Activated CD8-positive, alpha-beta memory T cell treated with anti-CD3 and anti-CD28 coated beads, Interleukin-2, amount 50 U/mL, for 4 hours (primary cell): Measurements from ENCODE around the gene BLCAP.
"Not testable (repeated sequence)": the region's sequence is repeated elsewhere in the genome, so short reads cannot be mapped to it uniquely, and the experiment has no call there.

Experiments
- DNase-seq: peaks from one replicate; pipeline ENCODE4 v3.0.0-alpha.2; 2020

The BLCAP gene

DNA sequence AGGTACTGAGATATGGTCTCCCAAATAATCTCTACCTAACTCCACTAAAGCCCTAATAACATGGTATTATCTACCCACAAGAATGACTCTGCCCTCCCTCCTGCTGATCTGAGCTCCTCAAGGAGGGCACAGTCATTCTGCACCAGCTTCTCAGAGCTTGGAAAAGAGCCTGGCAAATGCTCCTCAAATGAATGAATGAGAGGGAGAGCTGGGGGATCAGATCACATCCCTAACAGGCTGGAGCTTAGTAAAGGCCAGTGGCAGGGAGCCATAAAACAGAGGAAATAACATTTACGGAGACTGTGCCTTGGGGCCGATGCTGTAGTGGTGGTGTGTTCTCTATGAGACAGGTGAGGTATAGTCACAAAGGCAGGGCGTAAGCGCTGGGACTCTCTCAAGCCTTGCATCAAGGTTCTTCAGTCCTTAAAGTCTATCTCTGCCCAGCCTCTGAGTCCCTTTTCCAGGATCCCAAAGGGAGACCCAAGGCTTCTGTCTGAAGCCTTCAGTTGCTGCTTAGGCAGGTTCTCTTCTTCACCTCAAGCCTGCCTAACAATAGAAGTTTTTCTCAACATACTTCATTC lies 13.8 kb downstream of the BLCAP start:
- no peak for DNase-seq

GRCh38 chr20:37511610-37512275 lies 15.9 kb downstream of the BLCAP start:
- DNase-seq = no peak

DNA sequence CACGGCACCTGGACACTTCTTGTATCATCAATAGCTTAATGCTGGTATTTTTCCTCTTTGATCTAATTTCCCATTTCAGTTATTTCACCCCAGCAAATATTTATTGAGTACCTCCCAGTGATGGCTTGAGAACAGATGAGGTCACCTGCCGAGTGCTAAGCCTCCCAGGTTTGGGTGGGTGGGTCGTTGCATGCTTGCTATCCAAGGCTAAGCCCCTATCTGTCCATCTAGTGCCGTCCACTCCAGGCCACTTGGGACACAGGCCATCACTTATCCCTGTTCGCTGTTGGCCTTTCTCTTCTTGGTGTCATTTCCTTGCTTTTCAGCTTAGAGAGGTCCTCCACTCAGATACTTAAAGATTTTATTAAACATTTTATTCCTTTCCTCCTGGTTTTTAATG lies 17.4 kb downstream of the BLCAP start:
- no peak for DNase-seq

DNA sequence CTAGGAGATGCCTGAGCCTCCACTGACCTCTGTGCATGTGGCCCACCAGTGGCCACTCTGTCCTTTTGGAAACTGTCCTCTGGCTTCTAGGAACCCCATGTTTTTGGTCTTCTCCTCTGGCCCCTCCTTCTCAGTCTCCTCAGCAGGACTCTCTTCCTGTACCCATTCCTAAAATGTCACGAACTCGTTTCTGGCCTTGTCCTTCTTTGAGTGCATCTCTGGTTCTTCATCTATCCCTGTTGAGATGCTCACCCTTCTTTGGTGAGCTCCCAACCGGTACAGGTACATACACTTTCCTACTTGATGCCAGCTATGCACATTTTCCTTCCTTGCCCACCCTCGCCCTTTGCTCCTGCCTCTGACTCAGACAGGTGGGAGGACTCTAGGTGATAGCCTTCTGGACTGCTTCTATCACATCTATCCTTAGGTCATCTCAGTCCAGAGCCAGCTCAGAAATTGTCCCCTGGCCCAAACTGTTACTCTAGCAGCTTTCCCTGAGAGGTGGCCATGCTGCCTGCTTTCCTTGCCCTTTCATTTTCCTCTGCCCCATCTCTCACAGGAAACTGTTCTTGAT lies 21.4 kb downstream of the BLCAP start:
- DNase-seq = no peak

GRCh38 chr20:37505263-37506151 lies 22.2 kb downstream of the BLCAP start:
- no peak for DNase-seq

GRCh38 chr20:37504404-37505096 lies 23.1 kb downstream of the BLCAP start:
- DNase-seq = no peak

DNA sequence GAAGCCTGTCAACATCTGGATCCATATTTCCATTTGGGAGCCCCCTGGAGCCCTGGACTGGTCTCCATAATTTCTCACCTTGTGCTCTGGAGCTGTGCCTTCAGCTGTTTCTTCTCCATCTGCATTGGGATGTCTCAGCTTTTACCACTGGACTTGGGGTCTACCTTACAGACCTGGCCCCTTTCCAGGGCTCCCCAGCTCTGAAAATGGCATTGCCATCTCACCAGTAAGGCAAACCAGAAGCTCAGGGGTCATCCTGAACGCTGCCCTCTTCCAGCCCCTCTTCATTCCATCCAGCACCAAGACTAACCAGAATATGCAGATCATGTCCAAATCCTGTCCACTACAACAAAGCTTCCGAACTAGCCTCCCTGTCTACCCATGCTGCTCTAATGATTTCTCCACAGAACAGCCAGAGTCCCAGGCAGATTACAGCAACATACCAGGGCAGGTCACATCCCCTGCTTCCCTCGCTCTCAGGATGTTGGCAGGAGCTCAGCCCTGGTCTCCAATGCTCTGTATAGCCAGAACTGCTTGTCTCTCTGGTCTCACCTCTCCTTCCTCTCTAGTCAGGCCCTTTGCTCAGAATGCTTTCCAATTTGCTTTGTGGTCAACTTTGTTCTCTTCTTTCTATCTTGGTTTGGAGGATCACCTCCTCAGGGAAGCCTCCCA lies 24.3 kb downstream of the BLCAP start:
- no peak for DNase-seq

DNA sequence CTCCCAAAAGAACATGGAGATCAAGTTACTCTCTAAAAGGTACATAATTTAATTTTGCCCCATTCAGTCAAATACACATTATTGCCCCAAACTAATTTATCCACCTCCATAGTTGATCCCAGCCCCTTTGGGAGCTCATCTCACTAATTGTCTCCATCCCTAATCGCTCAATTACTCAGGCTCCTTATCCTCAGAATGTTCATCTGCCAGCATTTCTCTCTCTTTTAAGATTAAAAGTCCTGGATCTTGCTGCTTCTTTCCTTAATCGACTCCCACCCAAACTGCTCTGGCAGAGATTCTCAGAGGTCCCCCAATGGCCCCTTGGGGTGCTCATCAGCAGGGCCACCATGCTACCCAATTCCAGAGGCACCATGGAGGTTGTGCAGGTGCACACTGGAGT lies 25.0 kb downstream of the BLCAP start:
- DNase-seq = no peak

DNA sequence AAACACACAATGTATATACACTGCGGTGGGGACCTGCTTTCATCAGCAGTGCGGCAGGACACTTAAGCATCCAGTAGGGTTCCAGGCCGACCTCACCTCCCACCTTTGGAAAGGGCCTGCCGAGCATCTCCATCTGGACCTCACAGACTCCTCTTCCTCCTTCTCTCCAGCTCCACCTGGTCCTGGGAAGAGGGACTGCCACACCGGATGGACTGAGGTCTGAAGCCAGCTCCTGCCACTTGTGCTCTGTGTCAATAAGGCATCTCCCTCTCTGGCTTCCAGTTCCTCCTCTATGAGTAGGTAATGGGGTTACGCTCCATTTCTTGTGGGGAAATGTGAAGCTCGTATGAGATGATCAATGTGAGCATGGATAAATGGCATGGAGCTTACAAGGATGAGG lies 25.7 kb downstream of the BLCAP start:
- no peak for DNase-seq

DNA sequence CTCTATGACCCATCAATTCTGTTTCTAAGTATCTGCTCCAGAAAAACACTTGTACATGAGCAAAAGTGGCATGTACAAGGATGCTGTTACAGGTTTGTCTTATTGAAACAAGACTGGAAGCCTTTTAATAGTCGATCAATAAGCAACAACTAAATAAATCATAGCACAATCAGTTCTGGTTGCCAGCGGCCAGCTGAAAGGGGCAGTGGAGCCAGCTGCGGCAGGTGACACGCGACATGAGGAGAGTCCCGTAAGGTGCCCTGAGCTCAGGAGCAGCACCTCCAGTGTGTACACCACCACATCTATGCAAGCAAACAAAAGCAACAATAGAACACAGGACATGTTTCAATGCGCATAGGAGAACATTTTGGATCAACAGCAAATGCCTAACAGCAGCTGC lies 27.4 kb downstream of the BLCAP start:
- no peak for DNase-seq

- DNase-seq = no peak
These were observed 29.5 kb downstream of the BLCAP start for GRCh38 chr20:37498066-37498665.

DNA sequence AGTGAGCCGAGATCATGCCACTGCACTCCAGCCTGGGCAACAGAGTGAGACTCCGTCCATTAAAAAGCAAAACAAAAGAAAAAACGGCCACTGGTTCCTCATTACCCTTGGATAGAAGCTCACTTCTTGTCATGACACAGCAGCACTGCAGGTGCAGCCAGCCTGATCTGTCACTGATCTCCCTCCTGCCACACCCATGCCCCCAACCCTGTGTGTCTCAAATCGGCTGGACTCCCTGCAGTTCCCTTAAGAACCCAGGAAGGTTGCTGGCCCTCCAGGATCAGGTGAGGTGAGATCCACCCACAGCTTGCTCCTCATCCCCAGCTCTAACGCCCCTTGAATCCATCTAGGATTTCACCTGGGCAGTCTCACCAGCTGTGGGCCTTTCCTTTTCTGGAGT lies 32.9 kb downstream of the BLCAP start:
- DNase-seq = no peak

DNA sequence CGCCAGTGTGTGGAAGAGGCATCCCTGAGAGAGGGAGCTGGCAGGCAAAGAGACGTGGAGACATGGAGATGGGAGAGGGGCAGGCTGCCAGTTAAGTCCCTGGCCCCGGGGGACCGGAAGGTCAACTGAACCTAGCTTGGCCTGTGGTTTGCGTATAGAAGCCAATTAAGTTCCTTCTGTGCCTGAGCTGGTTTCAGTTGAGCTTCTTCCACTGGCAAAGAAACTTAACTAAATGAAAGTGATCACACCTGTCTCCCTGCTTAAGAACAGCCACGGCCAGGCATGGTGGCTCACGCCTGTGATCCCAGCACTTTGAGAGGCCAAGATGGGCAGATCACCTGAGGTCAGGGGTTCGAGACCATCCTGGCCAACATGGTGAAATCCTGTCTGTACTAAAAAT lies 33.4 kb downstream of the BLCAP start:
- DNase-seq = no peak

DNA sequence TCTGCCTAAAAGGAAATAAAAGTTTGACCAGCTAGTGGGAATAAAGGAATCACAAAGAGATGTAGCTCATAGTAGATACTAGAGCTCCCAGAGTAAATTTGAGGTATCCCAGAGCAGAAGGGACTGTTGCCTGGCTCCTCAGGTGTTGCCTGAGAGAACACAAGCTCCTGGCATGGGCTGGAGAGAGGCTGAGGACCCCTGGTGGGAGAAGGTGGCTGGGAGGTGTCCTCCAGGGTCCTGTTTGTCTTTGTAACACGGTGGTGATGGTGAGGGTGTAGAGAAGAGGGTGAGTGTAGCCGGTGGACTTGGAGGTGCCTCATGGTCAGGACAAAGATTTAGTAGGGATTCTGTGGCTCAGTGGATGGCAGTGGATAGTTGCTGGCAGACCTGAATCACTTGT lies 34.7 kb downstream of the BLCAP start:
- DNase-seq = no peak

DNA sequence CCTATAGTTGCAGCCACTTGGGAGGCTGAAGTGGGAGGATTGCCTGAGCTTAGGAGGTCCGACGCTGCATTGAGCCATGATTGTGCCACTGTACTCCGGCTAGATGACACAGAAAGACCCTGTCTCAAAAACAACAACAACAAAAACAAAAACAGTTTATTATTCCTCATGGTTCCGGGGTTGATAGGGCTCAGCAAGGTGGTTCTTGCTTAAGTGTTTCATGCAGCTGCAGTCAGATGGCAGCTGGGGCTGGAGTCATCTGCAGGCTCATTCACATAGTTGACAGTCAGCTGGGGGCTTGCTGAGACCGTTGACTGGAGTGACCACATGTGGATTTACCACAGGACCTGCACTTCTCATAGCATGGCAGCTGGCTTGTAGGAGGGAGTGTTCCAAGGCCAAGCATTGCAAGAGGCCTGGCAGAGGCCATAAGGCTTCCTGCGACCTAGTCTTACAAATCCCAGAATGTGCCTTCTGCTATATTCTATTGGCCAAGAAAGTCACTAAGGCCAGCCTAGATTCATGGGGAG lies 35.5 kb downstream of the BLCAP start:
- no peak for DNase-seq

DNA sequence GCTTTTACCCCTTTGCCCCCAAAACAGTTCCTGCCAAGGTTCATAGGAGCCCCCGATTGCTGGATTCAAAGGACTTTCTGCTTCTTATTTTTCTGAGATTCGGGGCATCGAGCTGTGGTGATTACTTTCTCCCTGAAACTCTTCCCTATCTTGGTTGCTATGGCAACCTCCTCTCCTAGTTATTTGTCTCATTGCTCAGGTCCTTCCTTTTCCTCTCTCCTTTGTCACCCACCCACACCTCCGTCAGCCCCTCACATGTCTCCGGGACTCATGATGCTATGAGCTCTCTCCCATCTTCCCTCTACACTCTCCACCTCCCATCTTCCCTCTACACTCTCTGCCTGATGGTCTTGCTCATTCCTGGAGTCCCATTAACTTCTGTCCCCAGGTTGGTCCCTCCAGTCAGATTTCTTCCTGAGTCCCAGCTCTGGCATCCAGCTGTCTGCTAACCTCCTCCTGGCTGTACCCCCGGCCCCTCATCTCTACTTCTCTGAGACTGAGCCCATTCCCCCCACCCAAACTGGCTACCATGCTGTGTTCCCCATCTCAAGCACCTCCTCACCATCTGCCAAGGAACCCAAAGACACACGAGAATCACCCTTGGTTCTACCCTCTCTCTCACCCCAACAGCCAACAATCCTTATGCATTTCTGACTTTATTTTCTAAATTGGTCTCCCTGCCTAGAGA lies 36.9 kb downstream of the BLCAP start:
- DNase-seq = no peak

DNA sequence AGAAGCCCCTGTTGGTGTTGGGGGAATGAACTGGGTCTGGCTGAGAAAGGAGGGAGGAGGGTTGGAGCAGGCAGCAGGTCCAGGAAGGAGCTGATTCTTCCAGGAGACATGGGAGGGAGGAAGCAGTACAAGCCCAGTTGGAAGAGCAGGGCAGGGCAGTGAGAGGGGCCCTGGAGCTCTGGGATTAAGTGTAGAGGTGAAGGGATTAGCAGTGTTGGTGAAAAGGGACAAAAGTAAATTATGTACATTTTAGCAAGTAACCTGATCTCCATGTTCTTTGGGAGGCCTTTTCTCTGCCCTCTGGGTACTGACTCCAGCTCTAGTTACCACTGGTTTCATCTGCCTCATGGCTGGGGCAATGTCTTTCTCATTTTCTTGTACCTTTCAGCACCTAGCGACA lies 41.5 kb downstream of the BLCAP start:
- not testable (repeated sequence) for DNase-seq

DNA sequence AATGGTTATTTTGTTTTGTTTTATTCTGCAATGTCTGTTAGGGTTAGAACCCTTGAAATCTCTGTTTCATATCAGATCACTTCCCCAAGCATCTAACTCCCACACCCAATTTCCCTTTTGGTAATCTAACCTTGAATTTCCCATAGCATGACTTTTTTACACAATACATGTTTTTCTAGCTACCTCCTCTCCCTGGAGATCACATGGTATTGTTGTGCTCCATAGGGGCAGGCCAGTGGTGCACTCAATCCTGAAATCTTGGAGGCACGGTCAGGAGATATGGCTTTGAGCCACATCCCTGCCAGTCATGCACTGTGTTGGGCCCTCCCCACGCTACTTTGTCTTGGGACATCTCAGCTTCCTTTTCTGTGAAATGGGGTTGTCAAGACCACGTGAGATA lies 43.3 kb downstream of the BLCAP start:
- DNase-seq = no peak

DNA sequence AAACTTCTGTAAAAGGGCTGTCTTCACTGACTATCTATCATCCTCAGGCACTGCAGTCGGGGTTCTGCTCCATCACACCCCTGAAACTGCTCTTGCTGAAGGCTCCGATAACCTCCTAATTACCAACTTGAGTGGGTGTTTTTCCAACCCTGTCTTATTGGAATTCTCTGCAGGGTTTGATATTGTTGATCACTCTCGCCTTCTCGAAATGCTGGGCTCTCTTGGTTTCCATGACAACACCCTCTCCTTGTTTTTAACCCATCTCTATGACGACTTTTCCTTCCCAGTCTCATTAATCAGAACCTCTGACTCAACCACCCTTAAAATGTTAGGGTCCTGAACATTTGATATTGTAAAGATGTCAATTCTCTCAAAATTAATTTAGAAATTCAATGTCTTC lies 46.1 kb downstream of the BLCAP start:
- no peak for DNase-seq

GRCh38 chr20:37480919-37481318 lies 46.8 kb downstream of the BLCAP start:
- no peak for DNase-seq
